HG03354 (cell line): Measurements from ENCODE around the gene MLANA.
"Not testable (repeated sequence)": the region's sequence is repeated elsewhere in the genome, so short reads cannot be mapped to it uniquely, and the experiment has no call there.

ENCODE experiments used
- ATAC-seq: cut with Tn5 transposase; IDR thresholded peaks from one replicate; pipeline ENCODE4 v1.9.1; 2021; ENCODE audit warnings: mild to moderate bottlenecking; ENCODE audit not compliant: unreplicated experiment, poor library complexity, severe bottlenecking

Gene MLANA

GRCh38 chr9:5868235-5868634, 22.5 kb upstream of the MLANA start:
- no peak for ATAC-seq

GRCh38 chr9:5869315-5870019, 21.2 kb upstream of the MLANA start:
- no peak for ATAC-seq

- ATAC-seq: no peak
These were observed 20.7 kb upstream of the MLANA start for GRCh38 chr9:5870020-5870339.

GRCh38 chr9:5870691-5871090, 20.0 kb upstream of the MLANA start:
- no peak for ATAC-seq

- no peak for ATAC-seq
These were observed 18.9 kb upstream of the MLANA start for GRCh38 chr9:5871785-5872184.

GRCh38 chr9:5872511-5872910, 18.2 kb upstream of the MLANA start:
- no peak for ATAC-seq

GRCh38 chr9:5873439-5873838, 17.2 kb upstream of the MLANA start:
- ATAC-seq: no peak

GRCh38 chr9:5874048-5874447, 16.6 kb upstream of the MLANA start:
- no peak for ATAC-seq

GRCh38 chr9:5876026-5876425, 14.7 kb upstream of the MLANA start:
- no peak for ATAC-seq

GRCh38 chr9:5876711-5877110, 14.0 kb upstream of the MLANA start:
- ATAC-seq: no peak

- ATAC-seq: no peak
These were observed 11.1 kb upstream of the MLANA start for GRCh38 chr9:5879419-5880181.

- not testable (repeated sequence) for ATAC-seq
These were observed 8.3 kb upstream of the MLANA start for GRCh38 chr9:5882244-5883012.

GRCh38 chr9:5884191-5884590, 6.5 kb upstream of the MLANA start:
- ATAC-seq: no peak

- peak; percentile 97 for ATAC-seq
These were observed 4.4 kb upstream of the MLANA start for GRCh38 chr9:5886114-5886939.

GRCh38 chr9:5892456-5893133, 1.9 kb downstream of the MLANA start:
- ATAC-seq: no peak

- no peak for ATAC-seq
These were observed 2.4 kb downstream of the MLANA start for GRCh38 chr9:5893134-5893505.

- ATAC-seq: no peak
These were observed 3.0 kb downstream of the MLANA start for GRCh38 chr9:5893591-5894236.

GRCh38 chr9:5894237-5894959, 3.7 kb downstream of the MLANA start:
- ATAC-seq: no peak
